Erythroblast (primary cell): ENCODE results near the gene ECEL1.

Experiments used
- GATA1 ChIP-seq: IDR thresholded peaks from 2 replicates; pipeline ENCODE4 v1.6.1; 2011; ENCODE audit warnings: low read depth, mild to moderate bottlenecking, control low read depth, low read length, moderate library complexity
- POLR2A ChIP-seq: IDR thresholded peaks from 2 replicates; pipeline ENCODE4 v1.6.1; 2011; ENCODE audit warnings: mild to moderate bottlenecking, low read length

DNA sequence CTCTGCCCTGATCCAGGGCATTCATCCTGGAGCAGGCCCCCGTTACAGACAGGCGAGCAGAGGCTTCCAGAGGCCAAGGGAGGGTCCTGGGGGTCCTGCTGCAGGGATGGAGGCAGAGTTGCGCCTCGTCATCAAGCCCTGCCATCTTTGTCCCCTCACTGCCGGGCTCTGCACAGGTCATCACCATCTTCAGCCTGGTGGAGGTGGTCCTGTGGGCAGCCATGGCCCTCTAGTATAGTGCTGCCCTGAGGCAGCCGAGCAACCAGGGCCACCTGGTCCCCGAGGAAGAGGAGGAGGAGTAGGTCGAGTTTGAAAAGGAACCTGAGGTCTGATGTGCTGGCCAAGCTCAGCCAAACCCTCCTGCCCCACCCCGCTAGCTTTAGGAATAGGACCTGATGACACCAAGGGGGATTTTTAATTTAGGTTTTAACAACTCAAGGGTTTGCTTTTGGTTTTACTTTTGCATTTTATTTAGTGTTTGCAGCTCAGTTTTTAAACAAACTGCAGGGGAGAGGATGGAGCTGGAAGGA, 40.5 kb downstream of the ECEL1 start:
- TF ChIP-seq POLR2A (no peak), GATA1 (no peak)
